ENCODE data around the gene CYSRT1.

The CYSRT1 gene

DNA sequence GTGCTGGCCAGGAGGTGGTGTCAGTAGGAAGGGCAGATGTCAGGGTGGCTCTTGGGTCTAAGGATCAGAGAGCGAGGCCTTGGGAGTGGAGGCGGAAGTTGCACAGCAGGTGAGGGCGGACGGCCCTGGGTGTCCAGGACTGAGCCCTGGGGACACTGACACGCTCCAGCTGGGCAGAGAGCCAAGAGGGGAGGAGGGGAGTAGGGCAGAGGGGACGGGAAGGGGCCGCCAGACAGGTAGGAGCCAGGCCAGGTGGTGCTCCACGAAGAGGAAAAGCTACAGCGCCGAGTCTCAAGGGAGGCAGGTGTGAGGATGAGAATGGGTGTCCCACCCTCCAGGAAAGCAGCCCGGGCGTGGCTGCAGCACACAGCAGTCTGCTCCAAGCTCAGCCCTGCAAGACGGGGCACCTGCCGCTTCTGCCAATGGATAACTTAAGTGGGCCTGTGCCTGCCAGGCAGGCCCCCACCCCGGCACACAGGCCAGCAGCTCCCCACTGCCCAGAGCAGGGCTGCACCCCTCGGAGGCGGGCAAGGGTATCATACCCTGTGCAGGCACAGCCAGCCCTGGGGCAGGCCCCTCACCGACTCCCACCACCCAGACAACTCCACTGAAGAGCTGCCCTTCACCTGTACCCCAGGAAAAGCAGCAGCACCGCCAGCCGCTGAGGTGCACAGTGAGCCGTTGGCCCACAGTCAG, 29.3 kb upstream of the CYSRT1 start:
- Mint-ChIP-seq H3K4me3 (no peak overlapping the region), H3K27ac (no peak overlapping the region), H3K9me3 (no peaks in the 10 kb centered on the region), H3K4me1 (peaks cover 6% of the 10 kb centered on the region), H3K36me3 (ENCODE audit: low read depth) (peaks cover 3% of the 10 kb centered on the region), H3K27me3 (no peaks in the 10 kb centered on the region)
- DNase-seq (no peak), ATAC-seq (no peak)

DNA sequence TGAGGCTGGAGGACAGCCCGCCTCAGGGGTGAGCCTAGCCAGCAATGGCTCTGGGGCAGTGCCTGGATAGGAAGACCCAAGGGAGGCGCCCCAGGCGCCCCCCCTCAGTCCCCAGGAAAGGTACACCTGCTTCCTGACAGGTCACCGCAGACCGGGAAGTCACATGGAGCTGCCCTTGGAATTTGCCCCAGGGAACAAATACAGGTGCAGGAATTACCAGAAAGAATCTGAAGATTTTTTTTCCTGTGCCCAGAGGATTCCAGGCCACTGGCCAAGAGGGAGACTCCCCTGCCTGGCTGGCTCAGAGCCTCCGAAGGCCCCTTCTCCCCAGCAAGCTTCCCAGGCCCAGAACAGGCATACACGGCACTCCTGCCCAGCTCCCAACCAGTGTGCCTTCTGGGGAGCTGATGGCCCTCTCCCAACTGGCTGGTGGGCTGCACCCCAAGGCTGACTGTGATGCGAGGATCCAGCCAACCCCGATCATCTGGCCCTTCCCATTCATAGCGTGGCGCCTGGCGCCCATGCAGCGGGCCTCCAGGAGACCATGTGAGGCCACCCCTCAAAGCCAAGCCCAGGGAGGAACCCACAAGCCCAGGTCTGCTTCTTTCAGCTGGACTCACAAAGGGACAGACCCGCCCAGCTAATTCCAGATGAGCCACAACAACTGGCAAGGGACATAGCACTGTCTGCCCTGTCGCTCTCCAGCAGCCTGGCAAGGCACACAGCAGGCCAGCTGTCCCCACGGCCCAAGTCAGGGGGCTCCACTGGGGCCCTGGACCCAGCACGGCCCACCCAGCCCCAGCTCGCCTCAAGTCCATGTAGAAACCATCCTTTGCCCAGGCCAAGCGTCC, 26.7 kb upstream of the CYSRT1 start:
- no peak for ATAC-seq
- no peak for DNase-seq
- Mint-ChIP-seq H3K4me1 (peaks cover 17% of the 10 kb centered on the region), H3K27ac (no peak overlapping the region), H3K36me3 (ENCODE audit: low read depth) (no peaks in the 10 kb centered on the region), H3K27me3 (no peaks in the 10 kb centered on the region), H3K9me3 (no peaks in the 10 kb centered on the region), H3K4me3 (no peak overlapping the region)

DNA sequence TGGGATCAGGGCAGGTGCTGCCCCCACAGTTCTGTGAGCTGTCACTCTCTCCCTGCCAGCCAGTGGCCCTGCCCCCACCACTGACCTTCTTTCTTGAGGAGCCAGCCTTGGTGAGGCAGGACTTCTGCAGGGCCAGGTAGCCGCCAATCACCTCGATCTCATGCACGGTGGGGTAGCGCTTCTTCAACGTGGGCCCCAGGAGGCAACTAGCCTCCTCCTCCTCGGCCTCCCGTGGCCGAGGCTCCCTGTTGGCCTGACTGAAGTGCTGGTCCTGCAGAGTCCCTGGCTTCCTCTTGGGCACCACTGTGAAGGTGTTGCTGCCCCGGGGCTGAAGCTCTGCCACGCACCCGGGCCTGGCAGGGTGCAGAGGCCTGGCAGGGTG, 26.1 kb upstream of the CYSRT1 start:
- Mint-ChIP-seq H3K27me3 (no peaks in the 10 kb centered on the region), H3K27ac (no peak overlapping the region), H3K4me3 (no peak overlapping the region), H3K4me1 (peaks cover 23% of the 10 kb centered on the region), H3K9me3 (no peaks in the 10 kb centered on the region), H3K36me3 (ENCODE audit: low read depth) (no peaks in the 10 kb centered on the region)
- ATAC-seq (no peak), DNase-seq (no peak)

DNA sequence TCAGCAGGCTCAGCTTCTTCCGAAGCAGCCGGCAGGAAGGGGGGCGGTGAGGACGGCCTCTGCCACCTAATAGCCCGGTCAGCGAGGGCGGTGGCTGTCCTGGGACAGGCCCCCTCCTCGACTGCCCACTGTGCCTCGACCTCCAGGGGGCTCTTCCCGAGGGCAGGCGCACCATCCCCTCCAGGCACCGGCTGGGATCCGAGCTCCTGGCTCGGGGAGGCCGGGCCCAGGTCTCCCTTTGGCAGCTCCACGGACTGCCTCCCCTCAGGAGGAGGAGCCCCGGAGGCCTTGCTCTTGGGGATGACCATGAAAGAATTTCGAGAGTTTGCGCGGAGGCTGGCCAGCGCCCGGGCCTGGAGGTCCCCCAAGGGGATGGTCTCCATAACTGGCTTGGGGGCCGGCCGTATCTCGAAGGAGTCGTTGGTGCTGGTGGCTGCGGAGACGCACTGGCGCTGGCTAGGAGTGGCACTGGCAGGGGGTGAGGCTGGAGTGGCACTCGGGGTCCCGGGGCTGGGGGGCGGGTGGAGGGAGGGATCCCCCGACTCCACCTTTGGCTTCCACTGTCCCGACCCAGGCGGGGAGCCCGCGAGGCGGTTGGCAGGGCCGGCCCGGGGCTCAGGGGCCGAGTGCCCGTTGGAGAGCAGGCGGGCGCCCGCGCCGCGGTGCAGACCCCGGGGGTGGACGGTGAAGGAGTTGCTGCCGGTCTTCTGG, 25.4 kb upstream of the CYSRT1 start:
- Mint-ChIP-seq H3K4me1 (peaks cover 30% of the 10 kb centered on the region), H3K27me3 (no peaks in the 10 kb centered on the region), H3K4me3 (peak overlapping the region; percentile 73), H3K9me3 (no peaks in the 10 kb centered on the region), H3K27ac (no peak overlapping the region), H3K36me3 (ENCODE audit: low read depth) (no peaks in the 10 kb centered on the region)
- DNase-seq (no peak), ATAC-seq (no peak)

DNA sequence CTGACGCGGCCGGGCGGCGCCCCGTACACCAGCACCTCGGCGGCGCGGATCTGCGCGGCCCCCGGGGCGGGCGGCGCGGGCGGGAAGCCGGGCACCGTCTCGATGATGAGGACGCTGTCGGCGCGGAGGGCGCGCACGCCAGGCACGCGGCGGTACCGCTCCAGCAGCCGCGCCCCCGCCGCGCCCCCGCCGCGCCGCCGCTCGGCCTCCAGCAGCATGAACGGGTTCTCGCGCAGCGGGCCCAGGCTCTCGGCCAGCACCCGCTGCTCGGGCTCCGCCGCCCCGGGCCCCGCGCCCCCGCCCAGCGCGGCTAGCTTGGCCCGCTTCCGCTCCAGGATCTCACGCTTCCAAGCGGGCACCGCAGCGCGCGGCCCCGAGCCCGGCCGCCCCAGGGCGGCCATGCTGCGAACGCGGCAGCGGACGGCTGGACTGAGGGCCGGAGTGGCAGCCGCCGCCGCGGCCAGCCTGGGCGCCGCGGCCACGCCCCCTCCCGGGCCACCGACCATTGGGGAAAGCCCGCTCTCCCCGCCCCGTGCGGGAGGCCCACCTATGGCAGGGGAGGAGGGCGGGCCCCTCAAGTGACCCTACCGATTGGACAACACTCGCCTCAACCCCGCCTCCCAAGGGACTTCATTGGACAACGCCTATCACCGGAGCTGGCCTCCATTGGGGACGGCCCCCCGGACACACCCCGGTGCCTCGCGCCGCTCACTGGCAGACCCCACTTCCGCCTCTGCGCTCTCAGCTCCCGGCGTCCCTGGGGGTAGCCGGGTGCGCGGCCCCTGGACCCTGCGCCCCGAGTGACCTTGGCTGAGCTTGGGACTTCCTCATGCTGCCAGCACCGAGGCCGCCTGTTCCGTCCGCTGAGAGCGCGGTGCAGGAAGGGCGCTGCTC, 24.4 kb upstream of the CYSRT1 start, which contains the start of gene TPRN:
Gene TPRN (minus strand): TSS at position 431 of the 894 bp plus-strand sequence. CDS start 30 bp downstream, at position 401.
- H3K27me3 Mint-ChIP-seq: no peaks in the 10 kb centered on the region
- peak within 1 kb of the TSS; percentile 62 for H3K27ac Mint-ChIP-seq
- H3K9me3 Mint-ChIP-seq: no peaks in the 10 kb centered on the region
- peaks cover 31% of the 10 kb centered on the region for H3K4me1 Mint-ChIP-seq
- peak within 1 kb of the TSS; percentile 78 for H3K4me3 Mint-ChIP-seq
- ATAC-seq: peak; percentile 98
- peak; percentile 98 for DNase-seq
- H3K36me3 Mint-ChIP-seq (ENCODE audit: low read depth): no peaks in the 10 kb centered on the region

DNA sequence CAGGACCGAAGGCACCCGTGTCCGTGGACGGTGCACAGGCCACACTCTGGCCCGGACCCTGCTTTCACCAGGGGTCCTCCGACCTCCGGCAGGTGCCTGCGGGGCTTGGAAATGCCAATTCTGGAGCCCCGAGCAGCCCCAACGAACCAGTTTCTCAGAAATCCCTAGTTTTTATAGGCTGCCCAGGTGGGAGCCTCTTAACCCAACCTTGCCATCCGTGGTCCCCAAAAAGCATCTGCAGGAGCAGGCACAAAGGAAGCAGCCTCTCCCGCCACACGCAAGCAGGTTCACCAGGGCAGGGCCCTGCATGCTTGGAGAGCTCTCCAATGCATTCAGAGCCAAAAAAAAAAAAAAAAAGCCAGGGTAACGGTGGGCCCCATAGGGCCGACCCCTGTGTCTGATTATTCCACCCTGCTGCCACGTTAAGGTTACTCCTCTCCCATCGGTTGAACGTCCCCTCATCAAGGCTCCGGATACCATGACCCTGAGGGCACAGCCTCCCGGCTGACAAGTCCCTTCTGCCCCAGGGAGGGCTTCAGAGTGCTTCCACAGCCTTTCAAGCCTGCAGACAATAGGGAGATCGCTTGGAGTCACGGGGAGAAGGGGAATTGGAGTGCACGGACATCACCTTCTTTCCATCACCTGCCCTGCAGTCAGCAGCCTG, 23.6 kb upstream of the CYSRT1 start:
- H3K36me3 Mint-ChIP-seq (ENCODE audit: low read depth): peaks cover 3% of the 10 kb centered on the region
- H3K9me3 Mint-ChIP-seq: no peaks in the 10 kb centered on the region
- H3K4me1 Mint-ChIP-seq: peaks cover 37% of the 10 kb centered on the region
- no peaks in the 10 kb centered on the region for H3K27me3 Mint-ChIP-seq
- peak overlapping the region; percentile 78 for H3K4me3 Mint-ChIP-seq
- no peak for DNase-seq
- H3K27ac Mint-ChIP-seq: peak overlapping the region; percentile 62
- no peak for ATAC-seq

DNA sequence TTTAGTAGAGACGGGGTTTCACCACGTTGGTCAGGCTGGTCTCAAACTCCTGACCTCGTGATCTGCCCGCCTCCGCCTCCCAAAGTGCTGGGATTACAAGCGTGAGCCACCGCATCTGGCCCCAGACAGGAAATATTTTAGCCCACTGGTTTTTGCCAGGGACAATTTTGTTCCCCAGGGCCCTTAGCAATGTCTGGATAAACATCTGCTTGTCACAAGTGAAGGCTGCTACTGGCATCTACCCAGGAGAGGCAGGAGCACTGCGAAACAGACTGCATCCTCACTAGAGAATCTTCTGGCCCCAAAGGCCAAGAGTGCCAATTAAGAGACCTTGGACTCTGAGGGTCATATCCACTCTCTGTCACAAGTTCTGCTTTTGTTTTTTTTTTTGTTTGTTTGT, 22.0 kb upstream of the CYSRT1 start:
- ATAC-seq (no peak), DNase-seq (no peak)
- Mint-ChIP-seq H3K36me3 (ENCODE audit: low read depth) (peaks cover 11% of the 10 kb centered on the region), H3K4me3 (no peak overlapping the region), H3K27me3 (no peaks in the 10 kb centered on the region), H3K9me3 (no peaks in the 10 kb centered on the region), H3K27ac (no peak overlapping the region), H3K4me1 (peaks cover 50% of the 10 kb centered on the region)

DNA sequence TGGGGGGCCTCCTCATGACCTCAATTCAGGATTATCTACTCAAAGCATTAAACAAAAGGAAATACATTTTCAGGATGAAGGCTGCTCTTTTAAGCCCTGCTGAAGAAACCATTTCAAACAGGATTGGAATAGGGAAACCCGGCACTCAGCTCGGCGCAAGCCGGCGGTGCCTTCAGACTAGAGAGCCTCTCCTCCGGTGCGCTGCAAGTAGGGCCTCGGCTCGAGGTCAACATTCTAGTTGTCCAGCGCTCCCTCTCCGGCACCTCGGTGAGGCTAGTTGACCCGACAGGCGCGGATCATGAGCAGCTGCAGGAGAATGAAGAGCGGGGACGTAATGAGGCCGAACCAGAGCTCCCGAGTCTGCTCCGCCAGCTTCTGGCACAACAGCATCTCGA, 20.2 kb upstream of the CYSRT1 start:
- DNase-seq (no peak), ATAC-seq (no peak)
- no peaks in the 10 kb centered on the region for H3K27me3 Mint-ChIP-seq
- H3K4me1 Mint-ChIP-seq: peaks cover 49% of the 10 kb centered on the region
- H3K9me3 Mint-ChIP-seq: no peaks in the 10 kb centered on the region
- peaks cover 15% of the 10 kb centered on the region for H3K36me3 Mint-ChIP-seq (ENCODE audit: low read depth)
- H3K4me3 Mint-ChIP-seq: peak overlapping the region; percentile 90
- peak overlapping the region; percentile 89 for H3K27ac Mint-ChIP-seq

DNA sequence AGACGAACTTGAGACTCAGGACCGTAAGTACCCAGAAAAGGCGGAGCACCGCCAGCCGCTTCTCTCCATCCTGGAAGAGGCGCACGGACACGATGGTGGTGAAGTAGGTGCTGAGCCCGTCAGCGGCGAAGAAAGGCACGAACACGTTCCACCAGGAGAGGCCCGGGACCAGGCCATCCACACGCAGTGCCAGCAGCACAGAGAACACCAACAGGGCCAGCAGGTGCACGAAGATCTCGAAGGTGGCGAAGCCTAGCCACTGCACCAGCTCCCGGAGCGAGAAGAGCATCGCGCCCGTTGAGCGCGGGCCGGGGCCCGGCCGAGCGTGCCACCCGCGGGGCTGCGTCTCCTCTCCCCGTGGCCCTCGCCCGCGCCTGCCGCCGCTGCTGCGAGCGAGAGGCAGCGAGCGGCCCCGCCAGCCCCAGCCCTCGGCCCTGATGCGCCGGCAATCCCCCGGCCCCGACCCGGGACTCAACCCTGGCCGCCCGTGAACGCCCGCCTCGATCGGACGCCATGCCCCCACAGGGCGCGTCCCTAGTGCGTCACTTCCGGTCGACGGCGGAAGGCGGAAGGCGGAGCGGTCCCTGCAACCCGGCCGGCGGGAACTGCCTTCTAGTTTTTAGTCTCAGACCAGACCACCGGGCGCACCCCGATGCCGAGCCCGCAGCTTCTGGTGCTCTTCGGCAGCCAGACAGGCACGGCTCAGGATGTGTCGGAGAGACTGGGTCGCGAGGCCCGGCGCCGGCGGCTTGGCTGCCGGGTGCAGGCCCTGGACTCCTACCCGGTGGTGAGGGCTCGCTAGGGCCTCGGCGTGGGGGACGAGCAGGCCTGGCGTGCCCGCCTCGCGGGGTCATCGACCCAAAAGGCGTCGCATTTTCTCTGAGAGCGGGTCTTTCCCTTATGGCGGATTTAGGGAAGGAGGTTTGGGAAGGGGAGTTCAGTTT, 19.6 kb upstream of the CYSRT1 start, which contains the start of the genes NDOR1 and TMEM203:
Gene NDOR1 (plus strand): TSS at position 575 of the 944 bp plus-strand sequence. CDS start 78 bp downstream, at position 653.
Gene TMEM203 (minus strand): TSS at position 523 of the 944 bp plus-strand sequence. CDS start 234 bp downstream, at position 289.
- Mint-ChIP-seq H3K4me3 (peak within 1 kb of the TSS; percentile 90), H3K36me3 (ENCODE audit: low read depth) (peaks cover 19% of the 10 kb centered on the region), H3K9me3 (no peaks in the 10 kb centered on the region), H3K4me1 (peaks cover 49% of the 10 kb centered on the region), H3K27me3 (no peaks in the 10 kb centered on the region), H3K27ac (peak within 1 kb of the TSS; percentile 89)
- DNase-seq (peak; percentile 98), ATAC-seq (peak; percentile 60)

GRCh38 chr9:137206602-137207001, 18.4 kb upstream of the CYSRT1 start:
- DNase-seq: no peak
- peak overlapping the region; percentile 89 for H3K27ac Mint-ChIP-seq
- no peak for ATAC-seq
- peak overlapping the region; percentile 90 for H3K4me3 Mint-ChIP-seq
- peaks cover 44% of the 10 kb centered on the region for H3K4me1 Mint-ChIP-seq
- H3K36me3 Mint-ChIP-seq (ENCODE audit: low read depth): peaks cover 20% of the 10 kb centered on the region
- H3K27me3 Mint-ChIP-seq: no peaks in the 10 kb centered on the region
- no peaks in the 10 kb centered on the region for H3K9me3 Mint-ChIP-seq

DNA sequence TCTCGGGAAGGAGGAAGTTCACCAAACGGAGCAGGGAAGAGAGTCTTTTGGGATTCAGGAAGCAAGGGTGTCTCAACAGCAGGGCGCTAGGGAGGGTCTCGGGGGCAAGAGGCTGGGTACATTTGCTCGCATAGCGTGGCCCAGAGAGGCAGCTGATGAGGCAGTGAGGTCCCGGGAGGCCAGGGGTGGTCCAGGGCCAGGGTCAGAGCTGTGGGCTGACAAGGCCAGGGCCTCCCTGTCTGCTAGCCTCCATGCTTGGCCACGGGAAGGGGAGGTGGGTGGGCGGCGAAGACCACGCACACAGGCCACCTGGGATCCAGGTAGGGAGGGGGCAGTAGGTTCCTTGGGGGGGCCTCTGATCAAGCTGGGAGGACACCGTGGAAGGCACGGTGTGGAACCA, 13.4 kb upstream of the CYSRT1 start:
- Mint-ChIP-seq H3K9me3 (no peaks in the 10 kb centered on the region), H3K4me1 (peaks cover 13% of the 10 kb centered on the region), H3K27me3 (no peaks in the 10 kb centered on the region), H3K27ac (no peak overlapping the region), H3K4me3 (no peak overlapping the region), H3K36me3 (ENCODE audit: low read depth) (peaks cover 21% of the 10 kb centered on the region)
- DNase-seq: no peak
- ATAC-seq: no peak

DNA sequence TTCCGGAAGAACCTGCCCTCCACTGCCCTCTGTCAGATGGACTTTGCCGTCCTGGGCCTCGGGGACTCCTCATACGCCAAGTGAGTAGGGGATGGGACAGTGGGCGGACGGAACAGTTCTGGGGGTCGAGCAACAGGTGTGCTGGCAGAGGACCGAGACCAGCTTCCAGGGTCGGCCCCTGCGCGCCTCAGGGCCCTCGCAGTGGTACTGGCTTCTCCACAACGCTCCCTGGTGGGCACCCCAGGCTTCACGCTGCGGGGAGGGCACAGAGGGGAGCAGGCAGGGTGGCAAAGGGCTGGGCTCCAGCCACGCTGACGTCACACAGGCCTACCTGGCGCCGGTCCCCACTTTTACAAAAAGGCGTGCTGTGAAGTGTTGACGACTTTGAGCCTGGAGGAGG, 12.5 kb upstream of the CYSRT1 start:
- H3K4me3 Mint-ChIP-seq: no peak overlapping the region
- no peaks in the 10 kb centered on the region for H3K27me3 Mint-ChIP-seq
- no peaks in the 10 kb centered on the region for H3K9me3 Mint-ChIP-seq
- no peak for ATAC-seq
- no peak overlapping the region for H3K27ac Mint-ChIP-seq
- H3K36me3 Mint-ChIP-seq (ENCODE audit: low read depth): peaks cover 13% of the 10 kb centered on the region
- no peak for DNase-seq
- peaks cover 3% of the 10 kb centered on the region for H3K4me1 Mint-ChIP-seq

Data from activated naive CD8-positive, alpha-beta T cell treated with anti-CD3 and anti-CD28 coated beads, Interleukin-2, amount 50 U/mL, for 24 hours (primary cell).